Lung (tissue), 13 donors: ENCODE results near the gene PPP1R13B. TPM values are rescaled to one million over a fixed set of nuclear protein-coding genes. Genes with fewer than 3 reads are reported as not detected.

Experiments used
- ATAC-seq: fragments of 200-7000 bp; cut with Tn5 transposase; one replicate; pipeline ENCODE4 v1.9.1; 2020; ENCODE audit warnings: moderate number of reproducible peaks; ENCODE audit not compliant: insufficient read depth, low FRiP score
- DNase-seq, 3 donors: peaks; one replicate each; pipeline ENCODE4 v3.0.0-alpha.2; 2013 to 2017
- H3K27ac ChIP-seq, 2 donors: one replicate each; pipeline ENCODE4 v1.5.1; 2013; ENCODE audit warnings: mild to moderate bottlenecking in 2 of 2, moderate library complexity in 2 of 2, control low read depth in 1 of 2, inconsistent platforms in 1 of 2, low read depth in 1 of 2, low read length in 1 of 2
- H3K27me3 ChIP-seq, 3 donors: one replicate each; pipeline ENCODE4 v1.5.1; 2013; ENCODE audit warnings: low read length in 2 of 3; ENCODE audit not compliant: control insufficient read depth in 3 of 3, insufficient read depth in 3 of 3
- H3K36me3 ChIP-seq, 4 donors: one replicate each; pipeline ENCODE4 v1.5.1; 2013; ENCODE audit warnings: low read length in 4 of 4, mild to moderate bottlenecking in 1 of 4, moderate library complexity in 1 of 4; ENCODE audit not compliant: control insufficient read depth in 4 of 4, insufficient read depth in 4 of 4
- H3K4me1 ChIP-seq, 5 donors: one replicate each; pipeline ENCODE4 v1.5.1; 2013; ENCODE audit warnings: low read length in 5 of 5, mild to moderate bottlenecking in 2 of 5, moderate library complexity in 1 of 5; ENCODE audit not compliant: control insufficient read depth in 5 of 5, insufficient read depth in 5 of 5
- H3K4me3 ChIP-seq: one replicate; pipeline ENCODE4 v1.5.1; 2013; ENCODE audit warnings: mild to moderate bottlenecking, control low read depth, moderate library complexity
- H3K9ac ChIP-seq, 2 donors: one replicate each; pipeline ENCODE4 v1.5.1; 2013; ENCODE audit warnings: low read length in 2 of 2, control low read depth in 1 of 2; ENCODE audit not compliant: insufficient read depth in 1 of 2
- H3K9me3 ChIP-seq, 4 donors: one replicate each; pipeline ENCODE4 v1.5.1; 2013; ENCODE audit warnings: low read length in 3 of 4, mild to moderate bottlenecking in 1 of 4, moderate library complexity in 1 of 4; ENCODE audit not compliant: control insufficient read depth in 4 of 4, insufficient read depth in 3 of 4
- whole genome bisulfite sequencing, 2 donors: extraction: QIAGEN DNeasy Blood & Tissue Kit; methylation state at CpG; one replicate each; pipeline ENCODE4 v1.1.7; 2013; 5-methylcytosine and 5-hydroxymethylcytosine counted together
- polyA plus RNA-seq, 2 donors: library from polyadenylated mRNA; stranded (reverse); fragments of 200-250 nt; gene quantifications; one replicate each; pipeline ENCODE4 v1.2.1, GENCODE V29; 2013
- small RNA-seq: library from RNA; depleted of rRNA; stranded (forward); fragments of <200 nt; gene quantifications from one replicate; pipeline ENCODE3, GENCODE V24; 2014; ENCODE audit warnings: low replicate concordance
- total RNA-seq, 2 donors: library from RNA; depleted of rRNA in 1 of 2; stranded (reverse); fragments of >200 nt in 1 of 2; gene quantifications; one replicate each; pipeline ENCODE4 v1.2.1, GENCODE V29; 2014 to 2021
- TF ChIP-seq, protein P1 (sequence below): IDR thresholded peaks from 2 replicates; pipeline ENCODE4 v1.5.1; 2012; ENCODE audit warnings: mild to moderate bottlenecking; ENCODE audit errors: control extremely low read depth, extremely low read depth
- donor health status: control.
- donor health status: control.
- donor health status: Bipolar disorder and iron deficiency.
- donor health status: healthy.
- donor health status: DM: yes; HTN: yes; CAD: no.

Gene PPP1R13B
- total and polyA plus RNA-seq, 4 donors, result 12.0 to 66.6 (median 38.4) TPM

DNA sequence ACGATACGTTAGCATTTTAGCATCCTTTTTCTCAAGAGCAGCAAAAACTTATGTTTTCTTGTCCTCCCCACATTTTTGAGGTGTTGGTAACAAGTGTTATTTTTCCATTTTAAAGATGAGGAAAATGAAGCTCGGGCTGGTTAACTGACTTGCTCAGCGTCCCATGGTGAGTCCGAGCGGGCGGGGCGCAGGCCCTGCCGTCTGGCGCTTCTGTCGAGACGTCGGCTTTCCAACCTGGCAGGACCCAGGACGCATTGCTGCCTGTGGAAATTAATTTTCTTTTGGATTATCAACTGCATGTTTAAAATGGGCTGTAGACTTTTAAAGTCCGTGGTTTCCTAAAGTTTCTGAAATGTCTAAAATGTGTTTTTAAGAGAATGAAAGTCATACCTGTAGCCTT lies 162.5 kb downstream of the PPP1R13B start:
- WGBS, 2 donors, result 94 to 95% methylated on average over 15 of the region's 15 CpGs
- Histone ChIP-seq H3K9me3 (no peaks in the 10 kb centered on the region), H3K4me1 (peaks cover 0 to 4% (median 2%) of the 10 kb centered on the region in 5 donors), H3K27me3 (no peaks in the 10 kb centered on the region), H3K36me3 (peaks cover 23 to 49% (median 41%) of the 10 kb centered on the region in 4 donors), H3K27ac (no peak overlapping the region), H3K9ac (no peak overlapping the region), H3K4me3 (no peak overlapping the region)
- TF ChIP-seq, protein P1, sequence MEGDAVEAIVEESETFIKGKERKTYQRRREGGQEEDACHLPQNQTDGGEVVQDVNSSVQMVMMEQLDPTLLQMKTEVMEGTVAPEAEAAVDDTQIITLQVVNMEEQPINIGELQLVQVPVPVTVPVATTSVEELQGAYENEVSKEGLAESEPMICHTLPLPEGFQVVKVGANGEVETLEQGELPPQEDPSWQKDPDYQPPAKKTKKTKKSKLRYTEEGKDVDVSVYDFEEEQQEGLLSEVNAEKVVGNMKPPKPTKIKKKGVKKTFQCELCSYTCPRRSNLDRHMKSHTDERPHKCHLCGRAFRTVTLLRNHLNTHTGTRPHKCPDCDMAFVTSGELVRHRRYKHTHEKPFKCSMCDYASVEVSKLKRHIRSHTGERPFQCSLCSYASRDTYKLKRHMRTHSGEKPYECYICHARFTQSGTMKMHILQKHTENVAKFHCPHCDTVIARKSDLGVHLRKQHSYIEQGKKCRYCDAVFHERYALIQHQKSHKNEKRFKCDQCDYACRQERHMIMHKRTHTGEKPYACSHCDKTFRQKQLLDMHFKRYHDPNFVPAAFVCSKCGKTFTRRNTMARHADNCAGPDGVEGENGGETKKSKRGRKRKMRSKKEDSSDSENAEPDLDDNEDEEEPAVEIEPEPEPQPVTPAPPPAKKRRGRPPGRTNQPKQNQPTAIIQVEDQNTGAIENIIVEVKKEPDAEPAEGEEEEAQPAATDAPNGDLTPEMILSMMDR, result no peak
- ATAC-seq (no peak), DNase-seq (no peak)

DNA sequence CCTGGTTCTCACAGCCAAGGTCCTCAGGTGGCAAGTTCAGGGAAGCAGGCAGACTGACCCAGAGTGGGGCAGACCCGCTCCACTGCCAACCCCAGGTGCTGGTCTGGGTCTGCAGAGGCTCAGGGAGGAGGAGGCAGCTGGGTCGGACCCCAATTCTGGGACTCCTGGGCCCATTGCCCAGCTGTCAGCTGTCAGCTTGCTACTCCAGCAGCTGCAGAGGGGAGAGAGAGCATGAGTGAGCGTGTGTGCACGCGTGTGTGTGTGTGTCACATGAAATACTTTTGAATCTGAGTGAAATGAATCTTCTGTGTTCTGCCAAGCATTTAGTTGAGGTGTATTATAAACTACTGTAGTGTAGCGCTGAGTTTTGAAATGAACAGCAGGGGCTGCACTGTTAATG lies 162.9 kb downstream of the PPP1R13B start:
- H3K27me3 ChIP-seq, result no peaks in the 10 kb centered on the region
- no peak overlapping the region for H3K27ac ChIP-seq
- 85 to 90% methylated on average over 6 of the region's 6 CpGs for WGBS, 2 donors
- no peak overlapping the region for H3K4me3 ChIP-seq
- no peaks in the 10 kb centered on the region for H3K9me3 ChIP-seq
- H3K36me3 ChIP-seq, result peaks cover 25 to 50% (median 39%) of the 10 kb centered on the region in 4 donors
- H3K4me1 ChIP-seq, result peaks cover 0 to 4% (median 2%) of the 10 kb centered on the region in 5 donors
- DNase-seq (no peak), ATAC-seq (no peak)
- TF ChIP-seq, protein P1, result no peak
- no peak overlapping the region for H3K9ac ChIP-seq

Small RNAs within 50 kb of the gene (small RNA-seq; reads per million reads assigned to genes)
- gene RF00019 (not detected), gene RF00280 (not detected)

Other genes with a start within 250 kb of the PPP1R13B start
- 100 to 1,000 TPM; 181 to 225 TPM for gene KLC1, start 218.4 kb downstream of the PPP1R13B start, total RNA-seq
- 10 to 100 TPM; 93.3 to 97.2 TPM for gene KLC1, start 218.4 kb downstream of the PPP1R13B start, polyA plus RNA-seq
- gene XRCC3, start 132.1 kb downstream of the PPP1R13B start, total RNA-seq, result 10 to 100 TPM in 1 of 2 donors, 1 to 10 TPM in 1; 6.5 to 10.4 TPM
- gene XRCC3, start 132.1 kb downstream of the PPP1R13B start, polyA plus RNA-seq, result 1 to 10 TPM; 4.4 to 5.4 TPM
- gene ZFYVE21, start 131.8 kb downstream of the PPP1R13B start, total RNA-seq, result 10 to 100 TPM; 52.7 to 68.3 TPM
- gene ZFYVE21, start 131.8 kb downstream of the PPP1R13B start, polyA plus RNA-seq, result 10 to 100 TPM; 39.4 to 42.3 TPM
- gene TDRD9, start 80.9 kb upstream of the PPP1R13B start, total RNA-seq, result 1 to 10 TPM; 2.3 to 8.2 TPM
- gene TDRD9, start 80.9 kb upstream of the PPP1R13B start, polyA plus RNA-seq, result 1 to 10 TPM; 2.4 to 8.6 TPM
- not detected for gene RD3L, start 95.0 kb upstream of the PPP1R13B start, total RNA-seq
- gene RD3L, start 95.0 kb upstream of the PPP1R13B start, polyA plus RNA-seq, result under 1 TPM in 1 of 2 donors, not detected in 1; 0.08 TPM
- 1 to 10 TPM; 4.3 to 4.7 TPM for gene ASPG, start 238.1 kb upstream of the PPP1R13B start, total RNA-seq
- gene ASPG, start 238.1 kb upstream of the PPP1R13B start, polyA plus RNA-seq, result 1 to 10 TPM in 1 of 2 donors, under 1 TPM in 1; 0.73 to 1.8 TPM